HepG2 (cell line): ENCODE results near the gene PLAA. TPM values are rescaled to one million over a fixed set of nuclear protein-coding genes. Genes with fewer than 3 reads are reported as not detected.

Experiments
- ATRX ChIP-seq: sonication (generic); formaldehyde crosslinking; IDR thresholded peaks from 2 replicates; pipeline ENCODE4 v1.4.0; 2020; ENCODE audit warnings: missing genetic modification reagents, borderline replicate concordance
- EEA1 ChIP-seq: sonication (generic); formaldehyde crosslinking; IDR thresholded peaks from 2 replicates; pipeline ENCODE4 v1.5.1; 2020; ENCODE audit warnings: mild to moderate bottlenecking, missing genetic modification reagents, borderline replicate concordance
- NPAS2 ChIP-seq: sonication (generic); formaldehyde crosslinking; IDR thresholded peaks from 2 replicates; pipeline ENCODE4 v1.8.0; 2022; ENCODE audit warnings: mild to moderate bottlenecking, missing genetic modification reagents, borderline replicate concordance
- SIN3B ChIP-seq: fragments of 150-350 bp; IDR thresholded peaks from 2 replicates; pipeline ENCODE4 v1.6.1; 2014; ENCODE audit warnings: low read length
- TAF1 ChIP-seq: sonication (generic); formaldehyde crosslinking; IDR thresholded peaks from 2 replicates; pipeline ENCODE4 v1.4.0; 2020; ENCODE audit warnings: missing genetic modification reagents
- YEATS4 ChIP-seq: sonication (generic); formaldehyde crosslinking; IDR thresholded peaks from 2 replicates; pipeline ENCODE4 v1.4.0; 2020; ENCODE audit warnings: missing genetic modification reagents, borderline replicate concordance
- ZBTB8A ChIP-seq: sonication (generic); formaldehyde crosslinking; IDR thresholded peaks from 2 replicates; pipeline ENCODE4 v1.4.0; 2020; ENCODE audit warnings: mild to moderate bottlenecking, low read depth, missing genetic modification reagents, borderline replicate concordance
- ZNF180 ChIP-seq: sonication (generic); formaldehyde crosslinking; IDR thresholded peaks from 2 replicates; pipeline ENCODE4 v1.4.0; 2020; ENCODE audit warnings: low read depth, missing genetic modification reagents, borderline replicate concordance
- ZNF382 ChIP-seq: sonication (generic); formaldehyde crosslinking; IDR thresholded peaks from 2 replicates; pipeline ENCODE4 v1.5.0; 2020; ENCODE audit warnings: missing genetic modification reagents, mild to moderate bottlenecking, borderline replicate concordance
- ZNF749 ChIP-seq: sonication (generic); formaldehyde crosslinking; IDR thresholded peaks from 2 replicates; pipeline ENCODE4 v1.8.0; 2022; ENCODE audit warnings: mild to moderate bottlenecking, missing genetic modification reagents, moderate library complexity, borderline replicate concordance
- polyA plus RNA-seq, 8 experiments: library from polyadenylated mRNA; depleted of rRNA in 3 of 8; stranded (reverse) in 7 of 8; unstranded in 1 of 8; fragments of >200 nt; fragmentation: Illumina TruSeq in 4 of 8; extraction: Trizol in 4 of 8; gene quantifications; 2 replicates each; pipeline versions ENCODE4 v1.2.1 to v1.2.3, GENCODE V29; 2011 to 2016; ENCODE audit warnings: low read depth in 4 of 8, missing spikeins in 1 of 8, mixed read lengths in 1 of 8; ENCODE audit not compliant: insufficient read depth in 1 of 8
- total RNA-seq, 5 experiments: library from RNA; depleted of rRNA; stranded (reverse); fragments of >200 nt; fragmentation: Illumina TruSeq; extraction: Trizol; gene quantifications; 2 replicates each; pipeline ENCODE4 v1.2.3, GENCODE V29; 2016; ENCODE audit warnings: low read depth in 1 of 5
- TF ChIP-seq, protein P1 (sequence below): sonication (generic); formaldehyde crosslinking; IDR thresholded peaks from 2 replicates; pipeline ENCODE4 v1.5.0; 2020; ENCODE audit warnings: mild to moderate bottlenecking, low read depth, missing genetic modification reagents, borderline replicate concordance
- TF ChIP-seq, protein P2 (sequence below): sonication (generic); formaldehyde crosslinking; IDR thresholded peaks from 2 replicates; pipeline ENCODE4 v1.5.0; 2020; ENCODE audit warnings: mild to moderate bottlenecking, missing genetic modification reagents, moderate library complexity
- TF ChIP-seq, protein P3 (sequence below): sonication (generic); formaldehyde crosslinking; IDR thresholded peaks from 2 replicates; pipeline ENCODE4 v1.4.0; 2020; ENCODE audit warnings: mild to moderate bottlenecking, missing genetic modification reagents, borderline replicate concordance

PLAA gene
- total and polyA plus RNA-seq, 2 of the 13 experiments (the other 11 are each of a cell fraction or from before 2014, with no cell fraction given) = 5.8 to 22.9 TPM

DNA sequence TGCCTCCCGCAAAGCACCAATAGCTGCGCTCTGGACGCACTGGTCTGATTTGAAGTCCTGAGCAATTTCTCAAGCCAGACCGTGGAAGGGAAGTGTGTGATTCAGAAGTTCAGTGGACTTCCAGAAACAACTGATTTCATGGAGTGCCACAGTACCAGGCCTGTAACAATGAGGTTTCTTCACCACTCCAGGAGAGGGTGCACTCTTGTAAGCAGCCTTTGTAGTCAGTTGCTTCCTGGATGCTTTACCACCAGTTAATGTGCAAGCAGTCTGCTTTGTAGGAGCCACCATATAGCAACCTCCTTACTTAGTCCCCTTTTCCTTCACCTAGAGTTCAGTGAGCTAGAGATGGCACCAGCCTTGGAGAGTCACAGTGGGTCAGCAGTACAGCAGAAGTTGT is 66.8 kb downstream of the PLAA start (continued):
- TF ChIP-seq ZNF749 (no peak), ZNF180 (CRISPR knock-in tag) (no peak), SIN3B (no peak), ZBTB8A (CRISPR knock-in tag) (no peak), TAF1 (CRISPR knock-in tag) (no peak), YEATS4 (CRISPR knock-in tag) (no peak), NPAS2 (CRISPR knock-in tag) (no peak), ZNF382 (CRISPR knock-in tag) (no peak), EEA1 (CRISPR knock-in tag) (no peak), ATRX (CRISPR knock-in tag) (no peak)
- TF ChIP-seq, protein P1, sequence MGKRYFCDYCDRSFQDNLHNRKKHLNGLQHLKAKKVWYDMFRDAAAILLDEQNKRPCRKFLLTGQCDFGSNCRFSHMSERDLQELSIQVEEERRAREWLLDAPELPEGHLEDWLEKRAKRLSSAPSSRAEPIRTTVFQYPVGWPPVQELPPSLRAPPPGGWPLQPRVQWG (CRISPR knock-in tag) = no peak
- TF ChIP-seq, protein P2, sequence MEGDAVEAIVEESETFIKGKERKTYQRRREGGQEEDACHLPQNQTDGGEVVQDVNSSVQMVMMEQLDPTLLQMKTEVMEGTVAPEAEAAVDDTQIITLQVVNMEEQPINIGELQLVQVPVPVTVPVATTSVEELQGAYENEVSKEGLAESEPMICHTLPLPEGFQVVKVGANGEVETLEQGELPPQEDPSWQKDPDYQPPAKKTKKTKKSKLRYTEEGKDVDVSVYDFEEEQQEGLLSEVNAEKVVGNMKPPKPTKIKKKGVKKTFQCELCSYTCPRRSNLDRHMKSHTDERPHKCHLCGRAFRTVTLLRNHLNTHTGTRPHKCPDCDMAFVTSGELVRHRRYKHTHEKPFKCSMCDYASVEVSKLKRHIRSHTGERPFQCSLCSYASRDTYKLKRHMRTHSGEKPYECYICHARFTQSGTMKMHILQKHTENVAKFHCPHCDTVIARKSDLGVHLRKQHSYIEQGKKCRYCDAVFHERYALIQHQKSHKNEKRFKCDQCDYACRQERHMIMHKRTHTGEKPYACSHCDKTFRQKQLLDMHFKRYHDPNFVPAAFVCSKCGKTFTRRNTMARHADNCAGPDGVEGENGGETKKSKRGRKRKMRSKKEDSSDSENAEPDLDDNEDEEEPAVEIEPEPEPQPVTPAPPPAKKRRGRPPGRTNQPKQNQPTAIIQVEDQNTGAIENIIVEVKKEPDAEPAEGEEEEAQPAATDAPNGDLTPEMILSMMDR (CRISPR knock-in tag) = no peak
- TF ChIP-seq, protein P3, sequence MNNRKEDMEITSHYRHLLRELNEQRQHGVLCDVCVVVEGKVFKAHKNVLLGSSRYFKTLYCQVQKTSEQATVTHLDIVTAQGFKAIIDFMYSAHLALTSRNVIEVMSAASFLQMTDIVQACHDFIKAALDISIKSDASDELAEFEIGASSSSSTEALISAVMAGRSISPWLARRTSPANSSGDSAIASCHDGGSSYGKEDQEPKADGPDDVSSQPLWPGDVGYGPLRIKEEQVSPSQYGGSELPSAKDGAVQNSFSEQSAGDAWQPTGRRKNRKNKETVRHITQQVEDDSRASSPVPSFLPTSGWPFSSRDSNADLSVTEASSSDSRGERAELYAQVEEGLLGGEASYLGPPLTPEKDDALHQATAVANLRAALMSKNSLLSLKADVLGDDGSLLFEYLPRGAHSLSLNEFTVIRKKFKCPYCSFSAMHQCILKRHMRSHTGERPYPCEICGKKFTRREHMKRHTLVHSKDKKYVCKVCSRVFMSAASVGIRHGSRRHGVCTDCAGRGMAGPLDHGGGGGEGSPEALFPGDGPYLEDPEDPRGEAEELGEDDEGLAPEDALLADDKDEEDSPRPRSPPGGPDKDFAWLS (CRISPR knock-in tag) = no peak
